ENCODE results near the gene DAPK1.

Gene DAPK1

DNA sequence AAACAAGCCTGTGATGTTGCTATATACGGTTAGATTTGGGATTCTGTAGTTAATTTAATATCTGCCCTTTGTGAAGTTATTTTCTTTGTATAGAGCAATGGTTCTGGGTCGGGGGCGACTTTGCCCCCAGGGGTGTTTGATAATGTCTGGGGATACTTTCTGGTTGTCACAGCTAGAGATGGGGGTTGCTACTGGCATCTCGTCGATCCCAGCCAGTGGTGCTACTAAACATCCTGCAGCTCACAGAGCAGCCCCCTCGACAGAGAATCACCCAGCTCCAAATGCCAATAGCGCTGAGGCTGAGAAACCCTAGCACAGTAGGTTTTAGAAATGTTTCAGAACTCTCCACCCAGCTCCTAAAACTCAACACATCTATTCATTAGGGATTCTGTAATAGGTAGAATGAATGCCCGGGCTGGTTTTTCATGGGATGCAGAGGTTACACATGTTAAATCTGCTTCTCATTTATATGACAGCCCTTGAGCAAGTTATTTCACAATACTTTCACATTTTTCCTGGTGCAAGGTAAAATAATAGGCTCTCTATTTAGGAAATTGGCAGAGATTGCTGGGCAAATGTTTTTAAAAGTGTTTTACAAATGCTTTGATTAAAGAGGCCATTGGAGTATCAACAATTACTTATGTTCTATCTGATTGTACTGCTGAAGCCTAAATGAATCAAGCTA is 153.1 kb downstream of the DAPK1 start:
- no peak for DNase-seq

DNA sequence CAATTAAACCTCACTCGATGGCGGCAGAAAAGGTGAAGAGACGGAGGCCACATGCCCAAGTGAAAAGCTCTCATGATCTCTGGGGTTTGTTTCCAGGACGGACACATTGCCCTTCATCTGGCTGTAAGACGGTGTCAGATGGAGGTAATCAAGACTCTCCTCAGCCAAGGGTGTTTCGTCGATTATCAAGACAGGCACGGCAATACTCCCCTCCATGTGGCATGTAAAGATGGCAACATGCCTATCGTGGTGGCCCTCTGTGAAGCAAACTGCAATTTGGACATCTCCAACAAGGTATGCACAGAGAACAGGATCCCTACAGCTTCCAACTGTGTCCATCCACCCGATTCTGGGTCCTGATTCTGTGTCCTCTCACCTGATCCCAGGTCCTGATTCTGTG is 153.8 kb downstream of the DAPK1 start:
- no peak for DNase-seq

DNA sequence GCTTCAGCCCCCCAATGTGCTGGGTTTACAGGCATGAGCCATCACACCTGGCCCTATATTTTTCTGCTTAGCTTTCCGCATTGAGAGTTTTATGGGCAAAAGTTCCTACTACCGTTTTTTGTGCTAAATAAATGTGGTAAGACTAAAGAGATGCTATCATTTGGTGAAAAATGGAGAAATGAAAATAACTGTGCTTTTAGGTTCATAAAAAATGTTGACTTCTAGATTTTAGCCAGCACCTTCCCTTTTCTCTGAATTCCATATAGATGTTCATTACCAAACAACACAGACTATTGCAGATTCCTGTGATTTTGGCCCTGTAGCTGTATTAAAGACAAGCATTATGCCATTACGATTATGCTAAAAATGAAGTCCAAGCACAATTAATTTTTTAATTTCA is 156.3 kb downstream of the DAPK1 start:
- no peak for DNase-seq

DNA sequence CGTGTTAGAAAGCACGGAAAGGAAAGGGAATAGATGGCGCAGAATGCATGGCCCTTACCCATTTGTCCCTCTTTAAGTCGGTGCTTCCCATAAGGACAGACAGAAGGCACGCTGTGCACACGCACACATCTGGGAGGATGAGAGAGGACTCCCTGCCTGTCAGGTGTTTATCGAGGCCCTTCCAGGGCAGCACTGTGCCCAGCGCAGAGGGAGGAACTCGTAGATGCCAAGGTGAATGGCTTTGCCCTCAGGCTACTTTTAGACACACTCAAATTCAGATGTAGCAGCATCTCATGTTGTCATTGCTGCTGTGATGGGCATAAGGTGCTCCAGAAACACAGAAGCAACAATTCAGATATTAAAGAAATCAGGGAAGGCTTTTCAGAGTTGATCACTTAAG is 158.1 kb downstream of the DAPK1 start:
- DNase-seq: no peak

DNA sequence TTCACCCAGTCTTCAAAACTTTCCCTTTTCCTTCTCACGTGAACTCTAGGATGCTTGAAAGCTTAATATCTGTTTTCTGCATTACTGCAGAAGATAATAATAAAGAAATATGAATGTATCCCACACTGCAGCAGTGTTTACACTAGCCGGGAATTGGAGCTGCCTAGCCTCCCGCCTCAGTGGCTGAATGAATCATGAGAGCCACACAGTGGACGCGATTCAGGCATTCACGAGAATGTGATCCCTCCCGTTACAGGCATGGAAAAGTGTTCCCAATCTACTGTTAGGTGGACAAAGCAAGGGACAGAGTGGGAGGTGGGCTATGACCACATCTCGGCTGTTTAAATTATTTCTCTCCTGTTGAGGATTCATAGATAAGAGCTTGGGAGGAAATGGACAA is 158.8 kb downstream of the DAPK1 start:
- no peak for DNase-seq

DNA sequence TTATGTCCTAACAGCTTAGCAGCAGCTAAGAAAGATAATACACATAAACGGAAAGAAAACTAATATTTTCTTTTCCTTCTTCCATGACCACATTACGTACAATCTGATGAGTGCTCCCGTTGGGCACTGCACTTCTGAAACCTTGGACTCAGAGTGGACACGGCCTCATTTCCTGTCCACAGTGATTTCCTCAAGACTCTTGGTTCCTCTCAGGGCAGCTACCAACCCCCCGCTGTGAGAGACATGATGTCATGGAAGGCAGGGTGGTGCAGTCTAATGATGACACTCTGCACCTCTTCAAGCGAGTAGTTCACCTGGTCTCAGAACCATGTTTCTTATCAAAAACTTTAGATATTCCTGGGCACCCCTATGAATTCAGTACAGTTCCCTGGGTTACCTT is 159.5 kb downstream of the DAPK1 start:
- no peak for DNase-seq

DNA sequence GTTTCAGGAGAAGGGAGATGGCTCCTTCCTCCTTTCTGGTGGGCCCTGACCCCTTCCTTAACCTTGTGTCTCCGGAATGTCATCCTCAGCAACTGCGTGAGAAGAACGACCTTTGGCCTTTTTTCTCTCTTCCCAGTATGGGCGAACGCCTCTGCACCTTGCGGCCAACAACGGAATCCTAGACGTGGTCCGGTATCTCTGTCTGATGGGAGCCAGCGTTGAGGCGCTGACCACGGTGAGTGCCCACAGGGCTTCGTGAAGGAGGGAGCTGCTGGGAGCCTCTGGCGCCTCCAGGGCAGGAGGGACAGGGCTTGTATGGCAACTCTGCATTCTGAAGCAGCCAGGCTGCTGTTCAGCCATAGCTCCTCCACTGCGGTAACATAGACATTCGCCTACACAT is 160.2 kb downstream of the DAPK1 start:
- no peak for DNase-seq

DNA sequence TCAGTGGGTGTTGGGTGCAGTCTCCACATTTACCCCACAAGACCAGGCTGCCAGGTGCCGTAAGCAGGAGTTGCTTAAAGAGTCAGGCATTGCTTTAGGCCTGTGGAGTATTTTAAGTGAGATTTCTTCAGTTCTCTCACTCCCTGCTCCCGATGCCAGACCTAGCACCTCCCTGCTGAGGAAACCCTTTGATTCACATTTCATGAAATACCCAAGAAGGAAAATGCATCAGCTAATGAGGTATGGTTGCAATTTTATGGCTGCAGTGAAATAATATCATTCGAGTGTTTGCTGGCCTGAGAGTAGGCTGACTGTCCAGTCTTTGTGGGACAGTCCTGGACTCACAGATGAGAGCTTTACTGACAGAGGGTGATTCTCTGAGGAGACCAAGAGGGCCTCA is 160.8 kb downstream of the DAPK1 start:
- no peak for DNase-seq

DNA sequence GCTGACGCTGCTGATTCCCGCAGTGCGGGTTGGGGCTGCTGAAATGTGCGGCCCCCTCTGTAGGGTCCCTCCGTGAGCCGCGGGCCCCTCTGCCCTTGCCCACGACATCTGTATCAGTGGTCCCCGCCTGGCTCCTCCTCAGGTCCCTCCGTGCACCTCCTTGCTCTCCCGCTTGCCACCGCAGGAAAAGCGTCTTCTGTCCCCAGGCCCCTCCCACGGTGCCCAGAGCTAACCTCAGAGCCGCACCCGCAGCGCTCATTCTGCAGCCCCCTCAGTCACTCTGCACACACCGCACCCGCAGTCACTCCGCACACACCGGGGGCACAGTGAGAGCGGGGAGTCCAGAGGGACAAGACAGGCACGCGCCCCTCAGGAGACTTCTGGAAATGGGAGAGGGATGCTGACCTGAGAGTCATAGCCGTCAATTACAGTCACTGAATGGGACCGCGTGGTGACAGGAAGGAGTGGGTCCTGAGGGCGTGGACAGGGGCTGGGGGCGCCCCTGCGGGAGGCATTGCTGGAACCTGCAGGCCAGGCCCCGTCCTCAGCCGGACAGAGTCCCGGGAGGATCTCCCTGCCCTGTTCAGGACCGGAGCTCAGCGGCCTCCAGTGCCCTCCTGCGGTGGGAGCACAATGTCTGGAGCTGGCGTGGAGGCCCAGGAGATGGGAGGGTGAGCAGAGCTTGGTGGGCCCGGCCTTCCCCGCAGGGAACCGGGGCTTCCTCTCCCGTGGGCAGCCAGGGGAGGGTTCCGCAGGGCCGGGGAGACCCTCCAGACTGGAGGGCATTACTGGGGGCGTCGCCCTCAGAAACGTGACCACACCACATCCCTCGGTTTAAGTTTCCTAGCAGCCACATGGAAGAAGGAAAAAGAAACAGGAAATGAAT is 162.1 kb downstream of the DAPK1 start:
- no peak for DNase-seq

DNA sequence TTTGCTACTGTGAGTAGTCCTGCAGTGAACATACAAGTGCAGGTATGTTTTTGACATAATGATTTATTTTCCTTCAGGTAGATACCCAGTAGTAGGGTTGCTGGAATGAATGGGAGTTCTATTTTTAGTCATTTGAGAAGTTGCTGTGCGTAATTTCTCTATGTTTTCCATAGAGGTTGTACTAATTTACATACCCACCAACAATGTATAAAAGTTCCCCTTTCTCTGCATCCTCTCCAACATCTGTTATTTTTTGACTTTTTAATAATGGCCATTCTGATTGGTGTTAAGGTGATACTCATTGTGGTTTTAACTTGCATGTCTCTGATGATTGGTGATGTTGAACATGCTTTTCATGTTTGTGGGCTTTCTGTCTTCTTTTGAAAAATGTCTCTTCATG is 163.6 kb downstream of the DAPK1 start:
- no peak for DNase-seq

DNA sequence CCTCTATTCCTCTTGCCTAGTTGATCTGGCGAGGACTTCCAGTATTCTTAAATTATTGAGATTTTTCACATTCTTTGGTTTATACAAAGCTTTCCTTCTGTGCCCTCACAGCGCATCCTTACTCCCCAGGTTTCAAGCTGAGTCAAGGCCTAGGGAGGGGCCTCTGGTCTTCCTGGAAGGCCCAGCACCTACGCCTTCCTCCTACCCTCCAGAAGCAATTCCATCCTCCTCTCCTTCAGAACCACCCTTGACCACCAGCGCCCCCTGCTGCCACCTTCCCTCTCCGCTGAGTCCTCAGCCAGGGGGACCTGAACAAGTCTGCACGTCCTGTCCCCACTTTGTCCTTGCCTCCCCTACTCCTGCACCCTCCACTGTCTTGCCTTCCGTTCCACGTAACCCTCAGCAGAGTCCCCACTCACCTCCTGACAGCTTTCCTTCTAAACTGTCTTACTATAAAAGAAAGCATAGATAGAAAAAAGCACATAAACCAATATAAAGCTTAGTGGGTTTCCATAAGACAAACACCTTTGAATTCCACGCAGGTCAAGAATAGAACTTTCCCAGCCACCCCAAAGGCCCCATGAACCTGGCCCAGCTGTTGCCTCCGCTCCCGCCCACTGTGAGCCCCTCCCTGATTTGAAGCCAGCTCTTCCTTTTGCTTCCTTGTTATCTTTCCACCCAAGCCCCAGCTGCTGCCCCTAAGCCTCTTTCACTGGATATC is 165.3 kb downstream of the DAPK1 start:
- peak; percentile 77 for DNase-seq

DNA sequence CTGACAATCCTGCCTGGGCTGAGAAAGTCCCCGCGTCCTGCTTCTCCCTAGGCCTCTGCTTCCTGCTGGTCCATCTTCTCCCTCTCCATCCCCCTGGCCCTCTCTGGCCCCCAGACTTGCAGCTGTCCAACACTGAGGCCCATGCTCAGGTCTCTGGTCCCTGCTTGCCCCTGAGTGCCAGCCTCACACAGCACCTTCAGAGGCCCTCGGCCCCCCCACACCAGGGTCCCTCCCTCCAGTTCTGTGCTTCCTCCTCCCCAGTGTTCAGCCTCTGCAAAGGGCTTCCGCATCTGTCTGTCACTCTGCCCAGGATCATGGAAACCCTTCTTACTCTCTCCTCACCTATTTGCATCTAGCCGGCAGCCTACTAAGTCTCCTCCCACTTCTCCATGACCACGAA is 165.9 kb downstream of the DAPK1 start:
- no peak for DNase-seq

DNA sequence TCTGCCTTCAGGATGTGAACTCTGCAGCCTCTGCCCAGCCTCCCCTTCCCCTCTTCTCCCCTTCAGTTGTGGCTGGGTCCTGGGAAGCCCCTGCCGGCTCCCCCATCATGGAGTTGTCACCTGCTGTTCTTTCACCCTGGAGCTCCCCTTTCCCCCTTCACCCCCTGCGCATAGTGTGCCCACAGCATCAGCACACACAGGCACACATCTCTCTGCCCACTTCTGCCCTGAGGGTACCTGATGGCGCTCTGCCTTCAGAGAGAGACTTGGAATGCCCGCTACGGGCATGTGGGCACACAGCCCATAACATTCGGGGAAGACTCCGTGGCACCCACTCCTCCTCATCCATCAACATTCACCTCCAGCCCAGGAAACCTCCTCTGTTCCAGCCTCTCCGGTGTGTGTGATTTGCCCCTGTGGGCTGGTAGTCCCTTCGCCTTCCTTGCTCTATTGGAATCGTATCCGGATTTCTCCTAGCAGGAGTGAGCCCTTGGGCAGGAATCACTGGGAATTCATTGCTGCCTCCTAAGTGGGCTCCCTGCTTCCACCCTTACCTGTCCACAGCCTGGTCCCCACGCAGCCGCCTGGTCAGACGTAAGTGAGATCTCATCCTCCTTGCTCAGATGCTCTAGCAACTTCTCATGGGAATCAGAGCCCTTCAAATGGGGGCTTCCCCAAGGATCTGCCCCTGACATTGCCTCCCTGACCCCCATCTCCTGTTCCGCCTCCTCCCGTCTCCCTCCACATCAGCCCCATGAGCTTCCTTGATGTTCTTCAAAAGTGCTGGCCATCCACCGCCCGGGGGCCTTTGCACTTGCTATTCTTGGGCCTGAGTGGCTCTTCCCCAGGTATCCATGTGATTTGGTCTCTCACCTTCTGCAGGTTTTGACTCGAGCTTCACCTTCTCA is 166.7 kb downstream of the DAPK1 start:
- no peak for DNase-seq

DNA sequence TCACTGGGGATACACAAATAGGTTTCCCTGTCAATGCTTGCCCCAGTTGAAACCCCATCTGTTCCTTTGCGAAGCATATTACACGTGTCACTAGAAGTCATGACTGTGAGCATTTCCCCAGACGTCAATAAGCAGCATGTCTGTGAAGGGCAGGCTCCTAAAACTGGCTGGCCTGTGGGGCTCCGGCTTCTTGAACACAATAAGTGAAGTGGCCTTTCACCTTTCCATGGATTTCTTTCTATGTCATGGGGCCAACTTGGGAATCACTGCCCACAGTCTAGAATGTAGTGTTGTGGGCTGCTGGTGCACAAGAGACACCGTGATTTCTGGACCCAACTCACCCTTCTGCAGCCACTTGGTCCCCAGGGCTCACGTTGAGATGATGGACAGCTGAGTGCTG is 167.8 kb downstream of the DAPK1 start:
- DNase-seq: no peak

DNA sequence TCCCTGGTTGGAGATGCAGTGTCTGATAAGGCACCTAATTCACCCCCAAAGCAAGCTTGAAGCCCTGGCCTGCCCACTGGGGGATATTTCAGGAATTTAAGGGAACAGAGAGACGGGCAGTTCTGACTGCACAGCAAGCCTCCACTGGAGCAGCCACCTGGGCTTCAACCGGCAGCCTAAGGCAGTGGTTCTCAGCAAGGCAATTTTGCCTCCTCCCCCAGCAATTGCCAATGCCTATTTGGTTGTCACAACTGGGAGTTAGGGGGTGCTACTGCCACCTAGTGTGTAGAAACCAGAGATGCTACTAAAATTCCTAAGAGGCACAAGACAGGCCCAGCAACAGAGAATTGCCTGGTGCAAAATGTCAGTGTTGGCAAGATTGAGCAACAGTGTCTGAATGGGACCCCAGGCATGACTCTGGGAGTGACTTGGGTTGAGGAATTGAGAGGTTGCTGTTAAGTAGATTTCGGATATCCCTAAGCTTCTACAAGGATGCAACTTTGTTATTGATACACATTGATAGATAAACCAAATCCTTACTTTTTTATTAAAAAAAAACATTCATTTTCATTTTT is 169.6 kb downstream of the DAPK1 start:
- no peak for DNase-seq

DNA sequence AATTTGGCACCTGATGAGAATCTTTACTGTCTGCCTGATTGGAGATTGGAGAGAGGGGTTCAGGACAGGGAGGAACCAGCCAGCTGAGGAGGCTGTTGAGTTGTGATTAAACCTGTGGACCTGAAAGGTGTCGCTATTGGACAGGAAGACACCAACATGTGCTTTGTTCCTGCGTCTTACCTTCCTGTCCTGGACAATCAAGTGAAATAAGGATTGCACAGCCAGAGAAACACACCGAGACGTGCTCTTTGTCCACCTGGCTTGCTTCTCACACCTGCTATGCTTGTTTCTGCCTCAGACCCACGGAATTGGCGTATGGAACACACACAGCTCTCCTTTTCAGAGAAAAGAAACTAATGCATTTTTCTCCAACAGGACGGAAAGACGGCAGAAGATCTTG is 170.6 kb downstream of the DAPK1 start:
- DNase-seq: no peak

DNA sequence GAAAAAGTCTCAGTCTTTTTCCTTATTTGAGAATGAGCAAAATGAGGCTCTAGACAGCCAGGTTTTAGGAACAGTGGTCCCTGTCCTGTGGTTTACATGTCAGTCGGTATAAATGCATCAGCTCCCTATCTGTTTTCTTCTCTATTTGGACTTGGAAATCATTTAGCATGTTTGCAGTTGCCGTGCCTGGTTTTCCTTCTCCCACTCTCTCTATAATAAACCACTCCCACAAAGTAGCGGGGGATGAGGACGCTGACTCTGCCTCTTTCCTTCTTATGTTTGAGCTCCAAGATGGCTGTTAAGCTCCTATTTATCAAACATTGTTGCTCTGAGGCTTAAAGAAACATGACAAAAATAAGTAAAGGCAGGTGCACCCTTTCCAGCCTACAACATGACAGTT is 171.1 kb downstream of the DAPK1 start:
- no peak for DNase-seq

DNA sequence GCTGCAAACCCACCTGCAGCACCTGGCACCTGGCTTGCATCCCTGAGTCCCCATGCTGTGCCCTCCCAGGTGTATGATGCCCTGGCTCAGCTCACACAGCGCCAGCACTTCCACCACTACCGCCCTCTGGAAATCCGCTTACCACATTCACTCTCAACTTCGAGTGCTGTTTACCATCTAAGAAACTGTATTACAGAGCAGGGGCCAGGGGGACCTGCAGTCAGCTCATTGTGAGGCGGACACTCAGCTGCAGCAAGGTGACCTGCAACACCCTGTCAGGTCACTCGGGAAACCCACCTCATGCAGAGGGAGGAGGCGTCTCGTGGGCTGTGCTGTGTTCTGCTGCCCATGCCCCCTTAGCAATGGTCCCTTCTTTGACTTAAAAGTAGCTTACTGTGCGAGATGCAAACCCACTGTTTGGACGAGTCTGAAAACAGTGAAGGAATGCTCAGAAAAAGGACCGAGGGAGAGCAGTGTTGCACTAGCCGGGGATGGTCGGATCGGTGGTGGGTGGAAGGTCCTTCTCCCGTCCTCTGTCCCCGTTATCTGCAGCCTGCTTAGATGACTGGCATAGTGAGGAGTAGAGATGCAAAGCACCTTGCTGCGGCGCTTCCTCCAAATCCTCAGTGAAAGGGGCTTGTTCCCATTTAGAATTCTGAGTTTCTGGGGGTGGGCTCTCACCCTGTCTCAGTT is 173.1 kb downstream of the DAPK1 start:
- no peak for DNase-seq

DNA sequence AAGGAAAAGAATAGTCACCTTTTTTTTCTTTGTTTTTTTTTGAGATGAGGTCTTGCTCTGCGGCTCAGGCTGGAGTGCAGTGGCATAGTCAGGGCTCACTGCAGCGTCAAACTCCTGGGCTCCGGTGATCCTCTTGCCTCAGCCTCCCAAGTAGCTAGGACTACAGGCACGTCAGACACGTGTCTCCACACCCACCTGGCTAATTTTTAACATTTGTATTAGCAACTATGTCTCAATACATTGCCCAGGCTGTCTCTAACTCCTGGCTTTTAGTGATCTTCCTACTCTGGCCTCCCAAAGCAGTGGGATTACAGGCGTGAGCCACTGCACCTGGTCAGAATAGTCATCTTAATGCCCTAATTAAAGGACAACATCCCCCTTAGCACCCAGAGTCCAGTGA is 173.8 kb downstream of the DAPK1 start:
- DNase-seq: no peak

DNA sequence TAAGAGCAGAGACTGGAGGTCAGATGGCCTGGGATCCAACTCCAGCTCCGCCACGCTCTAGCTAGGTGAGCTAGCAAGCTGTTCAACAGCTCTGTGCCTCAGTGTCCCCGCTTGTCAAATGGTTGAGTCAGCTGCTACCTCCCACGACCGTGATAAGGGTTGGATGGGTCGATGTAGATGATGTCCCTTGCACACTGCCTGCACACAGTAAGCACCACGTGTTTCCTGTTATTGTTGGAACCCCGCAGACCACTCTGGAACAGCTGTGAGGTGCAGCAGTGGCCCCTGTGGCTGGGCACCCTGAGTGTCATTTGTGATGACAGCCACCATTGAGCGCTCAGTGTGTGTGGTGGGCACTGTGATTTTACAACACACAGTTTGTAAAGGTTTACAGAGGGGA is 174.3 kb downstream of the DAPK1 start:
- no peak for DNase-seq

DNA sequence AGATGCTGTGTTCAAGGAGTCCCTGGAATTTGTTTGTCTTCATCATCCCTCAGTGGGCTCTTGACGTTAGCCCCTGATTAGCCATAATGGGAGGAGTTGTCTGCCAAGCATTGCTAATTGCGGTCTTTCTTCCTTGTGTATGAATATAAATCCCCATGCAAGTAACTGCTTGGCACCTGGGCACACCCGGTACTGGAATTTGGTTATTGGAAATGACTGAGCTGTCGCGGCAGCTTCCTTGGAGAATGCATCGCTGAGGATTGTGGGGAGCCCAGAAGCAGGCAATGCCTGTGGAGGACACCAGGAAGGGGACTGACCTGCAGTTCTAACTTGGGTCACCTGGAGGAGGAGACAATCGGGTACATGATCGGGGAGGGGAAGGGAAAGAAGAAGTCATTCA is 174.9 kb downstream of the DAPK1 start:
- no peak for DNase-seq
